HG03575 (cell line): ENCODE data around the gene NAPG.
"Not testable (repeated sequence)": the region's sequence is repeated elsewhere in the genome, so short reads cannot be mapped to it uniquely, and the experiment has no call there.

Experiments used
- ATAC-seq: cut with Tn5 transposase; IDR thresholded peaks from one replicate; pipeline ENCODE4 v1.9.1; 2021; ENCODE audit not compliant: unreplicated experiment, insufficient number of reproducible peaks, low FRiP score; ENCODE audit errors: extremely low read depth

The NAPG gene

DNA sequence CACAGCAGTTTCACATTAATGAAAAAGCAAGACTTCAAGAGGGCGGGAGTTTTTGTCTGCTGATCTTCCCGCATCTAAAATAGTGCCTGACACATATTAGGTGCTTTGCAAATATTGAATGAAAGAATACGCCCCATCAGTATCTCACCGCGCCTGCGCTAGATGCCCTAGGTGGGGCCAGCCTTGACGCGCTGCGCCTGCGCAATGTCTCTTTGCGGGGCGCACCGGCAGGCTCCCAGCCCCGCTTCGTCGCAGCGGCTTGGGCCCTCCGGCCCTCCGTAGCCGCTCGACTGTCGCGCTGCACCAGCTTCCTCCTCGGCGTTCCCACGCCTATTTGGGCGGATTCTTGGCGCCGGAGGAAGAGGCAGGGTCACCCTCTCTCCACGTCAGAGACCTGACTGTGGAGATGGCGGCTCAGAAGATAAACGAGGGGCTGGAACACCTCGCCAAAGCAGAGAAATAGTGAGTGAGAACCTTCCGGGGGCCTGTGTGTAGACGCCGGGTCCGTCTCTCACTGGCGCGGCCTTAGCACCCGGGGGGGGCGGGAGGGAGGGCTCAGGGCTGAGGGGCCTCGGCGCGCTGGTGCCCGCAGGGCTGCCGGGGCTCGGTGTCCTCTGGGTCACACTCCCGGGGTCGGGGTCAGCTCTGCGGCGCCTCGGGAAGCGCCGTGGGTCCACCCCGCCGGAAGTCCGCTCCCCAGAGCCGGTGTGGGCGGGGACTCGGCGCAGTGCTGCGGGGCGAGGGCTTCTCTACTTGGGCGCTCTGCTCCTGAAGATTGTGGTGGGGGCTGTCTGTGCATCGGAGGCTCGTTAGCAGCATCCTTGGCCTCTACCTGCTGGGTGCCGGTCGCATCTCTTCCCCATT, at the start of gene NAPG:
Gene NAPG, plus strand, starts transcription at position 331 of the 864 bp plus-strand sequence. Its CDS starts 76 bp downstream, at position 407.
- ATAC-seq: peak; percentile 29

DNA sequence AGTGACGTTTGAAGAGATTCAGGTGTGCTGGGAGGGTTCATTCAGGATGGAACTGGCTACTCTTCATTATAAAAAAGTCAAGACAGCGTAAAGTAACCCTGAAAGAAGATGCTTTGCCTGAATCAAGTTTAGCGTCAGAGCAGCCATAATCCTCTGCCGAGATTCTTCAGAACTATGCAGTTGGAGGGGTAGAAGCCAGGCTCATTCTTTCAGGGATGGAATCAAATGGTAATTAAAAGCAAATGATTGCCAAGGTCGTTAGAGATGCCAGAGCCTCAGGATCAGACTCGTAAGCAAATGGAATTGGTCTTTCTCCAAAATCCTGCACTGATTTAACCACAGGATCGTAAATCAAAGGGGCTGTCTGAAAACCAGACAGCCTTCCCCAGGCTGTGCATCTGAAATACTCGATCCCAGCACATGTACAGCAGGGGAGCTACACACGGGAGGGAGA, 49.5 kb upstream of the NAPG start:
- ATAC-seq: no peak

DNA sequence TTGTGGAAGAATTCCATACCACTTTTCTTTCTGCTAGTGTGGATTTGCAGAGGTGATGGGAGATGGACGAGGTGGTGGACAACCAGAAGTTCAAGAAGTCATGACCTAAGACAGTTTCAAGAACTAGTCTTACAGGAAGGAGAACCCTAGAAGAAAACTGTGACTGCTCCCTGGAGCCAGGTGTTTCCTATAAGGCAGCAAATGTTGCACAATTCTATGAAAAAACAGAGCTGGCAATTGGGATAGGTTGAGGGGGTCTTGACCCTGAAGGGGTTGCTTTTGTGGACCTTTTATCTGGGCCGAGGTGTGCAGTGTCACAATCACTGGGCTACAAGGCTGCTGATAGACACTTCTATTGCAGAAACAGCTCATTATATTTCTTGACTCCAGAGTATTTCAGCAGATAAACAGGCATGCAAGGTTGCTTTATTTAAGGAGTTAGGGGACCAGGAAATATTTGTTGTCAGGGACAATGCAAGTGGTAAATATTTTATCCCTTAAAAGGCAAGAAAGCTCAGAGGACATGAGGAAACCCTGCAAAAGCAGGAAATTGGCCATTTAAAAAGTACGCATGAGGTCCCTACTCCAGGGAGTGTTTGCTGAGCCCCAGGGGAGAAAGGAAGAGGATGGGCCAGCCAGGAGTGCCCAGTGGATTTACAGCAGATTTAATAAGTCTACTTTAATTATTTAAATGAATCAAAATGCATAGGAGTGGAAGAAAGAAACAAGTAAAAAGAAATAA, 48.5 kb upstream of the NAPG start:
- ATAC-seq: no peak

DNA sequence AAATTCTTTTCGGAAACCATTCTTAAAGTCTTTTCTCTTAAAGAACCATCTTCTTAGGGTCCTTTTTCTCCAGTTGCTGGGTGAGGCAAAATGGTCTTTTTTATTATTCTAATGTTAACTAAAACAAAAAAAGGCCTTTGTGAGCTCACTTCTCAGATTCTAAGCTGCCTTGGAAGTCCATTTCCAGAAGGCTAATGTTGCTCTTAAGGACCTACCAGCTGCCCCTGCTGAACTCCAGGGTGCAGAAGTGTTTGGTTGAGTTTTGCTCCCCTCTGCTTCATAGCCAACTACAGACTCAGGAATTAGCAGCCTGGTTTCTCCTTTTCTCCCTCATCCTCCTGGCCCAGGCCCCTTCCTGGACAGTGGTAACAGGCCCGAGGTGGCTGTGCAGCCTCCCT, 48.0 kb upstream of the NAPG start:
- ATAC-seq: no peak

DNA sequence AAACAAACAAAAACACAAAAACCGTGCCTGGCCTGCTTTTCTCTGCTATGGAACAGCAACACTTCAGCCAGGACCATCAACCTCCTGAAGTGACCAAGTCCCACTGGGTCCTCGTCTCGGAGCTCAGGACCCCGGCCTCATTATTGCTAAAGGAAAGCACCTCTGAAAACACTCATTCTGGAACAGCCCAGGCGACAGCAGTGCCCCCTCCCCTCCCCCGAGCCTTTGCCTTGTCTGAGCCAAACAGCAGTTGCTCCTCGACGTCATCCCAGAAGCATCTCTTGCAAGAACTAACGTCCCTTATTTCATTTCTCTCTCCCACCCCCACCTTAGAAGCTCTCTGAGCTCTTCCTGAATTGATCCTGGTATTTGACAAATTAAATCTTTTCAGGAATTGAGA, 44.0 kb upstream of the NAPG start:
- no peak for ATAC-seq

DNA sequence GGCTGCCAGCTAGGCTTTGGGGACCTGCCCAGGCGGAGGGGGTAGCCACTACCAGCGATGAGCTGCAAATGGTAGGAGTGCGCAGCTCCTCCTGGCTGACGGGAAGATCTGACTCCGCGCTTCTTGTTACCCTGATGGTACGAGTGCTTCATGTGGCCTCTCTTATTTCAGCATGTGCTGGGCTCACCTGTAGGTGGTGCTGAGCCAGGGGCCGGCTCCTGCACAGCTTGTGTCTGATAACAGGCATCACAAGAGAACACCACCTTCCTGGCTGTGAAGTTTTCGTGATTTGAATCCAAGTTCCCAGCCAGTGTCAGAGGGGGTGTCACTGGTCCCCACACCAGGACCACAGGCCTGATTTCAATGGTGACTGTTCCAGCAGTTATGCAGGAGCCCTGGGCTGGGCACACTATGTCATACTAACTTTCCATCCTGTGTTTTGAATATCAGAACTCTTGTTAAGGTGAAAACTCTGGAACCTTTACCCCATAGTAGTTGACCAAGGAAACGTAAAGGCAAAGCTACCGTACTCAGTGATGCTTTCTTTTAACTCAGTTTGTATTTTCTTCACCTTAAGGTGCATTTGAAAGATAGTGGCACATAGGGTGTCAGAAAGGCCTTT, 43.4 kb upstream of the NAPG start:
- ATAC-seq: no peak

DNA sequence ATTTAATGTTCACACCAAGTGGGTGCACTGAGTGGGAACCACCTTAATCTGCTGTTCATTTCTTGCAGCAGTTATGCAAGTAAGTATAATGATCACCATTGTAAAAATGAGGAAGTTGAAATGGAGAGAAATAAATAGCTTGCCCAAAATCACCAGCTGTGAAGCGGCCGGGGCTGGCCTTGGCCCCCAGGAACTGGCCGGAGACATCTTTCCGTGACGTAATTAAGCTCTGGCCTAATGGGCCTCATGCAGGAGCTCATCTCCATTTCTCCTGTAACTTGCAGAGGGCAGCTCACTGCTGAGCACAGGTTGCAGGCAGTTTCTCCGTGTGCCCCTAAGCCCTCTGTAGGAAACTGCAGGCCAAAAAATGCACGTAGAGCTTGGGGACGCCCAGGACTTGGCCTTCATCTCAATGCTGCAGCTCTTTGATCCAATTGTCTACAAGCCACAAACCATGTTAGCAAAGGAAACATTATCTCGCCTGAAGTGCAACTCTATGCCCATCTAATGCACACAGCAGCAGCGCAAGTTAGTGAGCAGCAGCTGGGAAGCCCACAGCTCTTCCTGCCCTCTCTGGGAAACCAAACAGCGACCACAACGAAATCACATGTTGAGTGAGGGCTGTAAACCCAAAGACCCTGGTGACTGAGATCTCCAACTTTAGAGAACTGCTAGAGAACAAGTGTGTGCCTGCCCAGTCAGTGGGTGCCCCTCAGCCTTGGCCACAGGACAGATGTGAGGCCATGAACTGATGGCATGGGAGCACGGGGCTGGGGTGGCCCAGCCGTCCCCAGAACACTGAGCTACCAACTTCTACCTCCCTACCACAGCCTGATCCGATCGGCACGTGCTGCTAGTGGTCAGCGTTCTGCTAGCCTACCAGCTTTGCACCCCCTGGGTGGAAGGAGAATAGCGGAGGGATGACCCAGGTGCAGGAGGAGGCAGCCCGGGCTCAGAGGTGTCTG, 42.6 kb upstream of the NAPG start:
- no peak for ATAC-seq

DNA sequence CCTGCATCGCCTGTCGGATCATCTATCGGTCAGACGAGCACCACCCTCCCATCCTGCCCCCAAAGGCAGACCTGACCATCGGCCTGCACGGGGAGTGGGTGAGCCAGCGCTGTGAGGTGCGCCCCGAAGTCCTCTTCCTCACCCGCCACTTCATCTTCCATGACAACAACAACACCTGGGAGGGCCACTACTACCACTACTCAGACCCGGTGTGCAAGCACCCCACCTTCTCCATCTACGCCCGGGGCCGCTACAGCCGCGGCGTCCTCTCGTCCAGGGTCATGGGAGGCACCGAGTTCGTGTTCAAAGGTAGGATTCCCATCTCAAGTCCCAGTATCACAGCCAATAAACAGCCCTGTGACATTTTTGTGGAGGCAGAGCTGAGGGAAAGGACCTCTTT, 40.4 kb upstream of the NAPG start:
- no peak for ATAC-seq

DNA sequence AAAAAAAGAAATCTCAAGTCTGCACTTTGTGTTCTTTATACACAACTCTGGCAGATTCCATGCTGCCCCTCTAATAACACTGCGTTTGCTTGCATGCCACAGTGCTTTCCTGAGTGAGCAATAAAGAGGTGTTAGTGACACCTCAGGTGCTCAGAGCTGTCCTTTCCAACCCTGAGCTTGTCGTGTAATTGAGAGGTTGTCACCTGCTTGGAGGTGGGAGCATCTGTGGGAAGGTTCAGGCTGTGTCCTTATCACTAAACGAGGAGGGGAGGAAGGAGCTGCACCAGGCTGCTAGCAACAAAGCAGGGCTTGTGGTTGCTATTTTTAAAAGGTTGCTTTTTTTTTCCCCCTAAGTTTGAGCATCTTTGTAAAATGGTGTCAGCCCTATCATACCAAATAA, 39.5 kb upstream of the NAPG start:
- no peak for ATAC-seq

DNA sequence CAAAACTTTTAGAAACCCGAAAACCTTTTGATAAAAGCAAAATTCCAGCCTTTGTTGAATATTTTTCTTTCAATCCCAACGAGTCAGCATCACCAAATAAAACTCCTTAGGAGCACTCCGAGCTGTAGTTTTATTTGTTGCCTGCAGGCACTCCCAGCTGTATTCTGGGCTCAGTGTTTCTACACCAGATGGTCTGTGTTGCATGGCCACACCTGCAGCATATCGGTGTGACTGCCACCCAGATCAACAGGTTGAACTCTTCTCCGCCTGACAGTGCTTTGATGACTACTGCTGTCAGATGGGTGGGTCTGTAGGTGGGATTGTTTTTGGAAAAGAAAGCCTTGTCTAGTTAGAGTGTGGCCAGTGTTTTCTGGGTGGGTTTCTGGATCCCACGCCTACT, 38.7 kb upstream of the NAPG start:
- ATAC-seq: no peak

DNA sequence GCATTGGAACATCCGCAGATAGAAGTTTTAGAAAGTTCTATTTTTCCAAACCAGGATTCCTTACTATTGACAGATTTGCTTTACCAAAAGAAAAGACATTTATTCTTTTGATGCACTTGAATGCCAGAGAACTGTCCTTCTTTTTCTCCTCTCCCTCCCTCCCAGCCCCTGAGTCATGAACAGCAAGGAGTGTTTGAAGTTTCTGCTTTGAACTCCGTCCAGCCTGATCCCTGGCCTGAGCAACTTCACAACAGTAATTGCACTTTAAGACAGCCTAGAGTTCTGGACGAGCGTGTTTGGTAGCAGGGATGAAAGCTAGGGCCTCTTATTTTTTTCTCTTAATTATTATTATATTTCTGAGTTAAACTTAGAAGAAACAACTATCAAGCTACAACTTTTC, 37.8 kb upstream of the NAPG start:
- ATAC-seq: no peak

DNA sequence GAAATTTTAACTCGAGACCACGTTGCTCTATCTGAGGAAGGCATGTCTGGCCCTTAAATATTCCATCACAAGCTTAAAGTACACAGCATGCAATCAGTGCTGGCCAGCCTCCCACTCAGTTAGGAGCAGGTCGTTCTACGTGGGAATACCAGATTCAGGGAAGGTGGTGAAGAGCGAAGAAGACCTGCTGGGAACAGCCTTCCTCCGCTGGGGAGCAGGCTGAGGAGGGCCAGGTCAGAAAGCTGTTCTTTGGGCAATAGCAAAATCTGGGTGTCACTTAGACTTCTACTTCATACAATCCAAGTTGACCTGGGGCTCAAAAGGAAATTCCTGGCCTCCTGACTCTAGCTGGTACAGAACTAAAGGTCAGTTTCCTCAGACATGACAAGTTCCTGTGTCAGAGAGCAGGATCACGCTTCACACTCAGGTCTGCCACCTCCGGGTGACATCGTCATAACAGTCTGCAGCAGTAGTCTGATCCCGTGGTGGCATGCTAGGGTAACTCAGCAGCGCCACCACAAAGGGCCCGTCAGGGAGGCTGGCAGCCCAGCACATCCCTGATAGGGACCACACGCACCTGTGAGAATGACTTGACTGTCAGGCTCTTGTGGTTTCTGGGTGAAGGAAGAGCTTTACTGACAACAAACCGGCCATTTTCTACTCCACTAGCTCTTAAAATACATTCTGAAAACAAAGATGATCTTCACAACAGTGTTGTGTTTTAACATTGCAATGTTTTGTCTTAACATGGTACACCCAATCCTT, 35.2 kb upstream of the NAPG start:
- ATAC-seq: peak; percentile 91

DNA sequence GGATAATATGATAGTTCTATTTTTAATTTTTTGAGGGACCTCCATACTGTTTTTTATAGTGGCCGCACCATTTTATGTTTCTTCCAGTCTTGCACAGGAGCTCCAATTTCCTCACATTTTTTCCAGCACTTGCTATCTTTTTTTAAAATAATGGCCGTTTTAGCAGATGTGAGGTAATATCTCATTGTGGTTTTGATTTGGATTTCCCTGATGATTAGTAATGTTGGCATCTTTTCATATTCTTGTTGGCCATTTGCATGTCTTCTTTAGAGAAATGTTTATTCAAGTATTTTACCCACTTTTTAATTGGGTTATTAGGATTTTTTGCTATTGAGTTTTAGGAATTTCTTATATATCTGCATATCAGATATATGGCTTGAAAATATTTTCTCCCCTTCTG, 29.9 kb upstream of the NAPG start:
- no peak for ATAC-seq

DNA sequence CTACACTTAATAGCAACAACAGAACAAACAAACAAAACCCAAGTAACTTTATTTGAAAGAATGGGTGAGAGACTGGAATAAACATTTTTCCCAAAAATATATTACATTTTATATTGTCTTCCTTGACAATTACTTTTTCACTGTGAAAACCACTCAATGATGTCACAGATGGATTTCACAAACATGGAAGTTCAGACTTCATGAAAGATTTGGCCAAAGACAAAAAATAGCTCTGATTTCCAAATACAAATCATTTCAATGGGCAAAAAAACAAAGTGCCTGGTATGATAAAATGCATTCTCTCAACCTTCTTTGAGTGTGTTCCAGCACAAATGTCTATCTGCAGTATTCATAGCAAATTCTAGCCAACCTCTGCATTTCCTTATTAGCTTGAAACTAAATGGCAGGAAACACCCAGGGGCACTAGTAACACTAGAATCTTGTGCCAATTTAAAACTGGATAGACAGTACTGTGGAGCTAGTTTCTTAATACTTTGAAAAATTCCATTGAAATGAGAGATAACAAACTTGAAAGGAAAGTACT, 28.5 kb upstream of the NAPG start:
- no peak for ATAC-seq

DNA sequence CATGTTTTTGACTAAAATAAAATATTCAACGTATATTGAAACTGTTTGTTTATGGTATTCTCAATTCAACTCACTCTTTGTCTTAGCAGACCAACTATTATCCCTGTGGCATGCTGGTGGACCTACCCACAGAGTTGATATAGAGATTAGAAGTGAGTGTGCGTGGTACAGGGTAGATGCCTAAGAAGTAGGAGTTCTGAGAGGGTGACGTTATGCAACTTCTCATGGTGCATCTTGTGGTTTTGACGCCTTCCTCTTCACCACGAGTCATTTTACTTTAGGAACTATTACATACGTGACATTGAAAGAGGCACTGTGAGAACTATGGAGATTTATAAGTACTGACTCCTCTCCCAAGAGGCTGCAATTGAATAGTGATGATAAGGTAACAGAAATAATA, 26.6 kb upstream of the NAPG start:
- no peak for ATAC-seq

DNA sequence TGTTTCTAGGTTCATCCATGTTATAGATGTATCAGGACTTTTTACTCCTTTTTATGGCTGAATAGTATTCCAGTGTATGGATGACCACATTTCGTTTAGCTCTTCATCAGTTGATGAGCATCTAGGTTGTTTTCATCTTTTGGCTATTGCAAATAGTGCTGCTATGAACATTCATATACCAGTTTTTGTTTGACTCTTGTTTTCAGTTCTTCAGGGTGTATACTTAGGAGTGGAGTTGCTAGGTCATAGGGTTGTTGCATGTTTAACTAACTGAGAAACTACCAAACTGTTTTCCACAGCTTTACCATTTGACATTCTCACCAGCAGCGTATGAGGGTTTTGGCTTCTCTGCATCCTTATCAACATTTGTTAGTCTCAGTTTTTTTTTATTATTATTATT, 25.8 kb upstream of the NAPG start:
- no peak for ATAC-seq

DNA sequence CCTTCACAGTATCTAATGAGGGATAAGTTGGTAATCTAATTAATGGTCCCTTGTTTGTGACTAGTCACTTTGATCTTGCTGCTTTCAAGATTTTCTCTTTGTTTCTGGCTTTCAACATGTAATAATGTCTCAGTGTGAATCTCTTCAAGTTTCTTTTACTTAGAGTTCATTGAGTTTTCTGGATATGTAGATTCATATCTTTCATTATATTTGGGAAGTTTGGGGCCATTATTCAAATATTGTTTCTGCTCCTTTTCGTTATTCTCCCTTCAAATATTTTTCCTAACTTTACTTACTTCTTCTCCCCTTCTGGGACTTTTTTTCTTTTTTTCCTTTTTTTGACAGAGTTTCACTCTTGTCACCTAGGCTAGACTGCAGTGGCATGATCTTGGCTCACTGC, 21.1 kb upstream of the NAPG start:
- ATAC-seq: no peak

DNA sequence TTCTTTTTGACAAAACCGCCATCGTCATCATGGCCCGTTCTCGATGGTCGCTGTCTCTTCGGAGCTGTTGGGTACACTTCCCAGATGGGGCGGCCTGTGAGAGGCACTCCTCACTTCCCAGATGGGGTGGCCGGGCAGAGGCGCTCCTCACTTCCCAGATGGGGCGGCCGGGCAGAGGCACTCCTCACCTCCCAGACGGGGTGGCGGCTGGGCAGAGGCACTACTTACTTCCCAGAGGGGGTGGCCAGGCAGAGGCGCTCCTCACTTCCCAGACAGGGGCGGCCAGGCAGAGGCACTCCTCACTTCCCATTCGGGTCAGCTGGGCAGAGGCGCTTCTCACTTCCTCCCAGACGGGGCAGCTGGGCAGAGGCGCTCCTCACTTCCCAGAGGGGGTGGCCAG, 19.9 kb upstream of the NAPG start:
- ATAC-seq: not testable (repeated sequence)
